ENCODE measurements around the gene EIF4E1B.

The EIF4E1B gene

DNA sequence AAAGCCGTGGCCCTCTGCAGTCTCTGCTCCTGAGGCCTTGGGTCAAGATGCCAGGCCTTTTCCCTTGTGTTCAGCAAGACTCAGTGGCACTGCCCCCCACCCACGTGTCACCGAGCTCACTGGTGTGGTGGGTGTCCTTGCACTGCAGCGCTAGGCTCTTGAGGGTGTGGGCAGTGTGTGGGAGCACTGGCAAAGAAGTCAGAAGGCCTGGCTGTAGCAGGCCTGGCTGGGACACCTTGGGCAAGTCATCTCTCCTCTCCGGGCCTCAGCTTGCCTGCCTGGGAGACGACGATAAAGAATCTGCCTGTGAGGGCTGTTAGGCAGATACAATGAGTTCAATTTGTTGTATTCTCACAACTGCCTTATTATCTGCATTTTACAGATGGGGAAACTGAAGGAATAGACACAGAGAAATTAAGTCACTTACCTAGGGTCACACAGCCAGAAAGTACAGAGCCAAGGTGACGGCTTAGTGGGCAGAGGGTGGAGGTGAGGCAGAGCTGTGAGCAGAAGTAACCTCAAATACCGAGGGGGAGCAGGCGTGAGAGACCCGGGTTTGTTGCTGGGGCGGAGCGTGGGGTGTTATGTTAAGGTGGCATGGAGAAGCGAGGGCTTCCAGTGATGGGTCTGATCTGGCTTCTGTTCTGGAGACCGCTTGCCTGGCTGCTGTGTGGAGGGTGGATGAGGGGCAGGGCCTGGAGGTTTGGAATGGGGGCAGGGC lies 18.2 kb downstream of the EIF4E1B start:
- FAIRE-seq: peak; percentile 31
- TF ChIP-seq TAF1 (IDR thresholded peaks at IDR 0.05; ENCODE audit: low read depth, low read length) (no peak), POU2F2 (IDR thresholded peaks at IDR 0.05; ENCODE audit: low read depth, low read length) (no peak), PAX5 (IDR thresholded peaks at IDR 0.05; ENCODE audit: insufficient read depth, low read length, severe bottlenecking) (no peak), POLR2AphosphoS5 (IDR thresholded peaks at IDR 0.05; ENCODE audit: low read depth, low read length) (no peak), POLR2A (IDR thresholded peaks at IDR 0.05; ENCODE audit: low read depth, low read length) (no peak), SPI1 (IDR thresholded peaks at IDR 0.05; ENCODE audit: low read depth, low read length) (no peak)
- no peak for DNase-seq (ENCODE audit: insufficient read length, low spot score)

DNA sequence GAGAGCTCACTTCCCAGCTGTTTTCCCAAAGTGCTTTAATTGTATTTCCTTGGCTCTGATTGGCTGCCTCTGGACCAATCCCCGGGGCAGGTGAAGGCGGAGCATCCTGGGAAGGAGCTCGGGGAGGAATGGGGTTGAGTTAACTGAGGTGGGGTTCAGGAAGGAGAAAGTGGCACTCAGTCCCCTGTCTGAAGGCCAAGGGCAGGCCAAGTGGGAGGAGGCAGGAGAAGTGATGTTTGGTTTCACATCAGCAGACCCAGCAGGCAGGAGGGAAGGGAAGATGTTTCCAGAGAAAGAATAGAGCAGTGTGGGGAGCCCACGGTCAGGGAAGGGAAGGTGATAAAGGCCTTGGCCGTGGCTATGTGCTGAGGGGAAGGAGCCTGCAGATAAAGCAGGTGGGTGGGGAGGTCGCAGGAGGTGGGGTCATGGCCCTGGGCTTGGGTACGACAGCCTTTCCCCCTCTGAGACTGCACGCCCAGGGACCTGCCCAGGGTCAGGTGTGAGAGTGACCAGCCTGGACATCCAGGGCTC lies 19.9 kb downstream of the EIF4E1B start:
- FAIRE-seq (no peak), DNase-seq (ENCODE audit: insufficient read length, low spot score) (no peak)
- TF ChIP-seq POLR2AphosphoS5 (IDR thresholded peaks at IDR 0.05; ENCODE audit: low read depth, low read length): no peak
- TF ChIP-seq SPI1 (IDR thresholded peaks at IDR 0.05; ENCODE audit: low read depth, low read length): no peak
- no peak for TF ChIP-seq PAX5 (IDR thresholded peaks at IDR 0.05; ENCODE audit: insufficient read depth, low read length, severe bottlenecking)
- TF ChIP-seq POU2F2 (IDR thresholded peaks at IDR 0.05; ENCODE audit: low read depth, low read length): no peak
- TF ChIP-seq TAF1 (IDR thresholded peaks at IDR 0.05; ENCODE audit: low read depth, low read length): no peak
- no peak for TF ChIP-seq POLR2A (IDR thresholded peaks at IDR 0.05; ENCODE audit: low read depth, low read length)

DNA sequence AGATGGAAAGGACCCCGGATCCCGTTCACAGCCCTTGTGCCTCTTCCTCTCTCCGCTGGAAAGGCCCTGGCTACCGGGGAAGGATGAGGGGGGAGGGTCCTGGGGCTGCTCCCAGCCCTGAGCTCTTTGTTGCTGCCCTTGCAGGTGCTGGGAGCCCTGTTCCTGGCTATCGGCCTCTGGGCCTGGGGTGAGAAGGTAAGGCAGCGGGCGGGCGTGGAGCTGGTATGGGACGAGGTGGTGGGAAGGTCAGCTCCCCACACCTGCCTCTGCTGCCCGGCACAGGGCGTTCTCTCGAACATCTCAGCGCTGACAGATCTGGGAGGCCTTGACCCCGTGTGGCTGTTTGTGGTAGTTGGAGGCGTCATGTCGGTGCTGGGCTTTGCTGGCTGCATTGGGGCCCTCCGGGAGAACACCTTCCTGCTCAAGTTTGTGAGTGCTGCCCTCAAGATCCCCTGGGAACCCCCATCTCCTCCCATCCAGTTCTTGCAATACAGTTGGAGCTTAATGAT lies 21.1 kb downstream of the EIF4E1B start:
- TF ChIP-seq SPI1 (IDR thresholded peaks at IDR 0.05; ENCODE audit: low read depth, low read length): no peak
- no peak for TF ChIP-seq POLR2AphosphoS5 (IDR thresholded peaks at IDR 0.05; ENCODE audit: low read depth, low read length)
- TF ChIP-seq POU2F2 (IDR thresholded peaks at IDR 0.05; ENCODE audit: low read depth, low read length): no peak
- TF ChIP-seq PAX5 (IDR thresholded peaks at IDR 0.05; ENCODE audit: insufficient read depth, low read length, severe bottlenecking): no peak
- no peak for TF ChIP-seq POLR2A (IDR thresholded peaks at IDR 0.05; ENCODE audit: low read depth, low read length)
- no peak for TF ChIP-seq TAF1 (IDR thresholded peaks at IDR 0.05; ENCODE audit: low read depth, low read length)
- FAIRE-seq (no peak), DNase-seq (ENCODE audit: insufficient read length, low spot score) (no peak)

DNA sequence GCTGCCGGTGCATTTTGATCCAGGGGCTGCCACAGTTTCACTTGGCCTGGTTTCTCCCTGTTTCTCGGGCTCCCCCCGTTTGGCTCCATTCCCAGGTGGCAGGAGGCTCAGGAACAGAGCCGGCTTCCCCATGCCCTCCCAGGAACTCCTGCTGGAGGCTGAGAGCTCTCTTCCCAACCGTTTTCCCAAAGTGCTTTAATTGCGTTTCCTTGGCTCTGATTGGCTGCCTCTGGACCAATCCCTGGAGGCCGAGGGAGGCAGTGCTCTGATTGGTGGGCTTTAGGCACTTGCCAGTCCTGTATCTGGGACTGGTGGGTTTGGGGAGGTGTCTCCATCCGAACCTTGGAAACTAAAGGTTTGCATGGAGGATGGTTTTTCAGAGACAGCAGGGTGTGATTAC lies 21.7 kb downstream of the EIF4E1B start:
- no peak for TF ChIP-seq SPI1 (IDR thresholded peaks at IDR 0.05; ENCODE audit: low read depth, low read length)
- TF ChIP-seq POLR2A (IDR thresholded peaks at IDR 0.05; ENCODE audit: low read depth, low read length): no peak
- no peak for TF ChIP-seq TAF1 (IDR thresholded peaks at IDR 0.05; ENCODE audit: low read depth, low read length)
- TF ChIP-seq POLR2AphosphoS5 (IDR thresholded peaks at IDR 0.05; ENCODE audit: low read depth, low read length): no peak
- no peak for TF ChIP-seq PAX5 (IDR thresholded peaks at IDR 0.05; ENCODE audit: insufficient read depth, low read length, severe bottlenecking)
- no peak for TF ChIP-seq POU2F2 (IDR thresholded peaks at IDR 0.05; ENCODE audit: low read depth, low read length)
- DNase-seq (ENCODE audit: insufficient read length, low spot score): no peak
- FAIRE-seq: no peak

DNA sequence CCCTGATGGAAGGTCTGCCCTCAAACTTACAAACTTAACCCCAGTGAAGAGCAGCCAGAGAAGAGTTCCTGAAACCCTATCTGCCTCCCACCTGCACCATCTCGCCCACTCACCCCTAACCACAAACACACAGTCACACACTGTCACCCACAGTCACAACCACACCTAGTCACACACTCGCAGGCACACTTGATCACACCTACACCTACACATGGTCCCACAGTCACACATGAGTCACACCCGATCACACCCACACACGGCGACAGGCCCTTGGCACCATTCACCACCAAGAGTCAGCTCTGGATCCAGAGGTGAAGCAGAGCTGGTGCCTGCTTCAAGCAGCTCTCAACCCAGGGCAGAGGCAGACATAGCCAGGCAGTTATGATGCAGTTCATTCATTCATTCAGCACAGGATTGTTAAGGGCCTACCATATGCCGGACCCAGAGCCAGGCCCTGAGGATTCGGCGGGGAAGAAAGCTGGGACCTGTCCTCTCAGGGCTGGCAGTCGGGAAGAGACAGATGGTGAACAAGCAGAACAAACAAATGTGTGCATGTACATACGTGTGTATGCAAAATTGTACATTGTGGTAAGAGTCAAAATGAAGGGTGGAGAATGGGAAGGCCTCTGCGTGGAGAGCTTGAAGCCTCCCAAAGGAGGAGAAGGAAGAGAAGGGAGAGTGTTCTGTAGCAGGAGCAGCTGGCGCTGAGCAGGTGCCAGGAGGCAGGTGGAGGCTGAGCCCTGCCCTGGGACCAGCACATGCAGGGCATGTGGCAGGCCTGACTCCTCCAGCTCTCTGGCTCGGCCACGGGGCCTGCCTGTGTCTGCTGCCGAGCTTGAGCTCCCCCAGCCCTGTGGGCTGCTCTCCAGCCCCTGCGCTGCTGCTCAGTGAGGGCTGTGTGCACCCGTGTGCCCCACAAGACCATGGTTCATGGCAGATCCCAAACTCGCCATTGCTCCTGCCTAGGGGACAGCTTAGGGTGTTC lies 23.2 kb downstream of the EIF4E1B start:
- peak; percentile 93 for FAIRE-seq
- no peak for DNase-seq (ENCODE audit: insufficient read length, low spot score)
- TF ChIP-seq POU2F2 (IDR thresholded peaks at IDR 0.05; ENCODE audit: low read depth, low read length) (peak; percentile 47; the same call in 1 of the 2 replicates), POLR2AphosphoS5 (IDR thresholded peaks at IDR 0.05; ENCODE audit: low read depth, low read length) (no peak)

DNA sequence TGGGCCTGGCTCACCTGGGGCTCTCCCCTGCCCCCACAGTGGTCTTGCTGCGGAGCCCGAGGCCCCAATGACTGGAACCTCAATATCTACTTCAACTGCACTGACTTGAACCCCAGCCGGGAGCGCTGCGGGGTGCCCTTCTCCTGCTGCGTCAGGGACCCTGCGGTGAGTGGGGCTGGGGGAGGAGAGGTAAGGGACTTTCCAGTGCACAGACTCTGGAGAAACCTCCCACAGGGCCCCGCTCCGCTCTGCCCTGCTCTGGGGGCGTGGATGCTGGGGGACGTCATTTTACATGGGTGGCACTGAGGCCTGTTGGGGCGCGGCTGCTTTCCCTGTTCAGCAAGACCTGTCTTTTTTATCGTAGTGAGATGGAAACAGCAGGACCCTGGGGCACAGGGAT lies 24.4 kb downstream of the EIF4E1B start:
- TF ChIP-seq POLR2A (IDR thresholded peaks at IDR 0.05; ENCODE audit: low read depth, low read length) (no peak), PAX5 (IDR thresholded peaks at IDR 0.05; ENCODE audit: insufficient read depth, low read length, severe bottlenecking) (no peak)
- no peak for FAIRE-seq
- no peak for DNase-seq (ENCODE audit: insufficient read length, low spot score)

DNA sequence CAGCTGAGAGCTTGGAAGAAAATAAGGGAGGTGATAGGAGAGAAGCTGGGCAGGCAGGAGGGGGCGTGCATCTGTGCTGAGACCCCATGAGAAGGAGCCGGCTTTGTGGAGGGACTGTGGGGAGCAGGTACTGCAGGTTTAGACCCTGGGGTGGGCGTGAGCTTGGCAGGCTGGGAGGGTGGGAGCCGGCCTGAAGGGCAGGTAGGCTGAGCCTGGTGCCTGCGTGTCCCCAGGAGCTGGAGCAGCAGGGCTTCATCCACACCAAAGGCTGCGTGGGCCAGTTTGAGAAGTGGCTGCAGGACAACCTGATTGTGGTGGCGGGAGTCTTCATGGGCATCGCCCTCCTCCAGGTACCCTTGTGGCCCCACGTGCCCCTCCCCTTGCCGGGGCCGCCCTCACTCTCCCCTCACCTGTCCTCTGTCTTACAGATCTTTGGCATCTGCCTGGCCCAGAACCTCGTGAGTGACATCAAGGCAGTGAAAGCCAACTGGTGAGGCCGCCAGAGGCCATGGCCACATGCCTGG lies 26.1 kb downstream of the EIF4E1B start:
- DNase-seq (ENCODE audit: insufficient read length, low spot score) (no peak), FAIRE-seq (no peak)
- TF ChIP-seq POLR2A (IDR thresholded peaks at IDR 0.05; ENCODE audit: low read depth, low read length) (no peak), PAX5 (IDR thresholded peaks at IDR 0.05; ENCODE audit: insufficient read depth, low read length, severe bottlenecking) (no peak), POLR2AphosphoS5 (IDR thresholded peaks at IDR 0.05; ENCODE audit: low read depth, low read length) (no peak), POU2F2 (IDR thresholded peaks at IDR 0.05; ENCODE audit: low read depth, low read length) (no peak), SPI1 (IDR thresholded peaks at IDR 0.05; ENCODE audit: low read depth, low read length) (no peak), TAF1 (IDR thresholded peaks at IDR 0.05; ENCODE audit: low read depth, low read length) (no peak)

DNA sequence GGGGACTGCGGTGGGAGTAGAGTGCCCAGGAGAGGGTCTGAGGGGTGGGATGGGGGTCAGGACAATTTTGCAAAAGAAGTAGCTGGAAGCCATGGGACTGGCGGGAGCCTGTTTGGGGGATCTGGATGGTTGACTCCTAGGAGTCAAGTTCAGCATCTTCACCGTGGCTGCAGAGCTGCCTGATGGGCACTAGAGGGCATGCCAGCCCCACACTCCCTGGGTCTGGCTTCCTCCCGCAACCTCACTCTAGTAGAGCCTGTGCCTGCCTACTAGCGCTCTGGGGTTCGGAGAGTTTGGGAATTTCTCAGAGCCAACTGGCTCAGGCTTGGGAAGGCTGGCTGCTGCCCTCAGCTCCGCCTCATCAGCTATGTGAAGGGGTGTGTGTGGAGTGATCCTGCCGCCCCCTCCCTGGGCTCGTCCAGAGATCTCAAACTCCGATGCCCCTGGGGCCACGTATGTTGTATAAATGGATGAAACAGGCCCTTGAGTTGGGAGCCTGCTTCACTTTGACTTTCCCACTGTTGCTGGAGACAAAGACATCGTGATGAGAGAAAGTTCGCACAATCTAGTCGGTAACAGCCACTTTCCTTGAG lies 27.6 kb downstream of the EIF4E1B start:
- DNase-seq (ENCODE audit: insufficient read length, low spot score) (peak; percentile 73), FAIRE-seq (peak; percentile 96)
- TF ChIP-seq PAX5 (IDR thresholded peaks at IDR 0.05; ENCODE audit: insufficient read depth, low read length, severe bottlenecking) (no peak), SPI1 (IDR thresholded peaks at IDR 0.05; ENCODE audit: low read depth, low read length) (peak; percentile 19; the same call in 1 of the 2 replicates)
